GM21529 (cell line): ENCODE data around the gene SEMA3E.
"Not testable (repeated sequence)": the region's sequence is repeated elsewhere in the genome, so short reads cannot be mapped to it uniquely, and the experiment has no call there.

Experiments used
- ATAC-seq: cut with Tn5 transposase; IDR thresholded peaks from one replicate; pipeline ENCODE4 v1.9.1; 2021; ENCODE audit not compliant: unreplicated experiment

Gene SEMA3E

GRCh38 chr7:83562960-83563359 lies 86.0 kb downstream of the SEMA3E start:
- ATAC-seq: no peak

- ATAC-seq: no peak
Measured at GRCh38 chr7:83562289-83562688, 86.7 kb downstream of the SEMA3E start.

- no peak for ATAC-seq
Measured at GRCh38 chr7:83559887-83560286, 89.1 kb downstream of the SEMA3E start.

GRCh38 chr7:83552556-83552955 lies 96.4 kb downstream of the SEMA3E start:
- not testable (repeated sequence) for ATAC-seq

GRCh38 chr7:83550100-83550499 lies 98.8 kb downstream of the SEMA3E start:
- no peak for ATAC-seq

GRCh38 chr7:83548250-83548649 lies 100.7 kb downstream of the SEMA3E start:
- ATAC-seq: no peak

GRCh38 chr7:83547526-83547925 lies 101.4 kb downstream of the SEMA3E start:
- ATAC-seq: peak; percentile 63

- no peak for ATAC-seq
Measured at GRCh38 chr7:83546586-83546985, 102.4 kb downstream of the SEMA3E start.

GRCh38 chr7:83541187-83541960 lies 107.6 kb downstream of the SEMA3E start:
- no peak for ATAC-seq

GRCh38 chr7:83534488-83534887 lies 114.5 kb downstream of the SEMA3E start:
- no peak for ATAC-seq

- no peak for ATAC-seq
Measured at GRCh38 chr7:83532219-83532618, 116.7 kb downstream of the SEMA3E start.

- ATAC-seq: no peak
Measured at GRCh38 chr7:83531766-83532165, 117.2 kb downstream of the SEMA3E start.

- ATAC-seq: no peak
Measured at GRCh38 chr7:83528925-83529423, 120.0 kb downstream of the SEMA3E start.

GRCh38 chr7:83524277-83525075 lies 124.5 kb downstream of the SEMA3E start:
- ATAC-seq: no peak

- no peak for ATAC-seq
Measured at GRCh38 chr7:83520726-83521125, 128.2 kb downstream of the SEMA3E start.

- ATAC-seq: no peak
Measured at GRCh38 chr7:83519240-83519639, 129.7 kb downstream of the SEMA3E start.

- no peak for ATAC-seq
Measured at GRCh38 chr7:83517035-83517700, 131.8 kb downstream of the SEMA3E start.

- no peak for ATAC-seq
Measured at GRCh38 chr7:83514977-83515376, 134.0 kb downstream of the SEMA3E start.

GRCh38 chr7:83509255-83510021 lies 139.5 kb downstream of the SEMA3E start:
- no peak for ATAC-seq

GRCh38 chr7:83504330-83504729 lies 144.6 kb downstream of the SEMA3E start:
- ATAC-seq: no peak

- ATAC-seq: no peak
Measured at GRCh38 chr7:83502636-83503035, 146.3 kb downstream of the SEMA3E start.
